Fibroblast of skin of scalp (primary cell): ENCODE results near the gene HSPB6.
A peak's percentile ranks its signal among the peaks of the same experiment; 100 is the strongest.
"Not testable (repeated sequence)": the region's sequence is repeated elsewhere in the genome, so short reads cannot be mapped to it uniquely, and the experiment has no call there.

Experiments
- DNase-seq: peaks from one replicate; pipeline ENCODE4 v3.0.0-alpha.2; 2013

Gene HSPB6

DNA sequence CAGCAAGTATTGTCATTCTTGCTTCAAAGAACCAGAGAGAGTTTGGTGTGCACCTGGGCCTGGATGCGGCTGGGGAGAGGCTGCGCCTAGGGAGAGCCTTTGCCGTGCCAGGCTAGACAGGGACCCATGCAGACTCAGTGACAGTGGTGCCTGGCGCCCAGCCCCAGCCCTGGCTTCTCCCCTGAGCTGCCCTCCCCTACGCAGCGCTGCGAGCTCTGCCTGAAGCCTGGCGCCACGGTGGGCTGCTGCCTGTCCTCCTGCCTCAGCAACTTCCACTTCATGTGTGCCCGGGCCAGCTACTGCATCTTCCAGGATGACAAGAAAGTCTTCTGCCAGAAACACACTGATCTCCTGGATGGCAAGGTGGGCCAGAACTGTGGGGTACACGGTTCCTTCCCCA lies 27.1 kb downstream of the HSPB6 start:
- no peak for DNase-seq

DNA sequence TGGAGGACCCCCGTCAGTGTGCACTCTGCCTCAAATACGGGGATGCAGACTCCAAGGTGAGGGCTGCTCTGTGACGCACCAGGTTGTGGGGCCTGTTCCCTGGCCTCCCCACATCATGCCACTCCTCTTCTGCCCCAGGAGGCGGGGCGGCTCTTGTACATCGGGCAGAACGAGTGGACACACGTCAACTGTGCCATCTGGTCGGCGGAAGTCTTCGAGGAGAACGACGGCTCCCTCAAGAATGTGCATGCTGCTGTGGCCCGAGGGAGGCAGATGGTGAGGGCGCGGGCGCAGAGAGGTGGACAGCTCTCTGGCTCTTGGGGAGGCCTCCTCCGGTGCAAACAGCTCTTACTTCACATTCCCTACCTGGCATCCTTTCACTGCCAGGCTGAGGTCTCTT lies 27.8 kb downstream of the HSPB6 start:
- DNase-seq = no peak

DNA sequence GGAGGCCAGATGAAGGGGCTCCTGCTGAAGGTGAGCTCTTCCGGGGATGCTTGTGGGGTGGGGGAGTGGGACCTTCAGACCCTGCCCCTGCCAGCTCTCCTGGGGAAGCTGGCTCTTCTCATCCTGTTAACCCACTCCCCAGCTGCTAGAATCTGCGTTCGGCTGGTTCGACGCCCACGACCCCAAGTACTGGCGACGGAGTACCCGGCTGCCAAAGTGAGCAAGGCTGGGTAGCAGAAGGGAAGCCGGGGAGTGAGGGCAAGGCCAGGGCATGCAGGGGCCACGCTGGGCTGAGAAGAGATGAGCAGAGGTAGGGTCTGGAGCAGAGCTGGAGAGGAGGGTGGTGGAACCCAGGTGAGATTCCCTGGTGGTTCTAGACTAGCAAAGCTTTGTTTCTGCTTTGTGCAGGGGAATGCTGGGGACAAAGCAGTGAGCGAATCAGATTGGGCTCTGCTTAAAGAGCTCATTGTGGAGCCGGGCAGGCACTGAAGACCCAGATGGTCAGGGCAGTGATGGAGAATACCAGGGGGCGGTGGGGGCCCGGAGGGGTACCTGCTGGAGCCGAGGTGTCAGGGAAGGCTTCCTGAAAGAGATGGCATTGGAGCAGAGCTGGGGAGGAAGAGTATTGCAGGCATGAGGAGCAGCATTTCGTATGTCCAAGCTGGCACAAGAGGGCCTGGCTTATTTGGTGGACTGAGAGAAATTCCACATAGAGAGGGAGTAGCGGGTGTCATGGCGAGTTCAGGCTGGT lies 28.7 kb downstream of the HSPB6 start:
- DNase-seq = no peak

DNA sequence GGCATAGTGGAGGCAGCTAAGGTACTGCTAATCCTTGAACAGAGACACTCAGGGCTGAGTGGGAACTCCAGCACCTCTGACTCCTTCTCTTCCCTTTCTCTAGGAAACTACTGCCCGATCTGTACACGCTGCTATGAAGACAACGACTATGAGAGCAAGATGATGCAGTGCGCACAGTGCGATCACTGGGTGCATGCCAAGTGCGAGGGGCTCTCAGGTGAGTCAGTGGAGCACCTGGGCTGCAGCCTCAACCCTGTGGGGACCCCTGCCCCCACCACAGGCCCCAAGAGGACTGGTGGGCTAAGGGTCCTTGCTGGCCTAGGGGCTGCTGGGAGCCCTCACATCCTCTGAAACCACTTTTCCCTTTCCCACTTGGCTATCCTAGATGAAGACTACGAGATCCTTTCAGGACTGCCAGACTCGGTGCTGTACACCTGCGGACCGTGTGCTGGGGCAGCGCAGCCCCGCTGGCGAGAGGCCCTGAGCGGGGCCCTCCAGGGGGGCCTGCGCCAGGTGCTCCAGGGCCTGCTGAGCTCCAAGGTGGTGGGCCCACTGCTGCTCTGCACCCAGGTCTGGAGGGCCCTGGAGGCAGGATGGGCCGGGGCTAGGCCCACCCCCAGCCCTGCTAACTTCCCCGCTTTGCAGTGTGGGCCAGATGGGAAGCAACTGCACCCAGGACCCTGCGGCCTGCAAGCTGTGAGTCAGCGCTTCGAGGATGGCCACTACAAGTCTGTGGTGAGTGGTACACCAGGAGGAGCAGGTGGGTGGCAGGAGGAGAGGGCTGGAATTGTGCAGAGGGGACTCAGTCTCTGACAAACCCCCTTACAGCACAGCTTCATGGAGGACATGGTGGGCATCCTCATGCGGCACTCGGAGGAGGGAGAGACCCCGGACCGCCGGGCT lies 29.5 kb downstream of the HSPB6 start:
- no peak for DNase-seq

DNA sequence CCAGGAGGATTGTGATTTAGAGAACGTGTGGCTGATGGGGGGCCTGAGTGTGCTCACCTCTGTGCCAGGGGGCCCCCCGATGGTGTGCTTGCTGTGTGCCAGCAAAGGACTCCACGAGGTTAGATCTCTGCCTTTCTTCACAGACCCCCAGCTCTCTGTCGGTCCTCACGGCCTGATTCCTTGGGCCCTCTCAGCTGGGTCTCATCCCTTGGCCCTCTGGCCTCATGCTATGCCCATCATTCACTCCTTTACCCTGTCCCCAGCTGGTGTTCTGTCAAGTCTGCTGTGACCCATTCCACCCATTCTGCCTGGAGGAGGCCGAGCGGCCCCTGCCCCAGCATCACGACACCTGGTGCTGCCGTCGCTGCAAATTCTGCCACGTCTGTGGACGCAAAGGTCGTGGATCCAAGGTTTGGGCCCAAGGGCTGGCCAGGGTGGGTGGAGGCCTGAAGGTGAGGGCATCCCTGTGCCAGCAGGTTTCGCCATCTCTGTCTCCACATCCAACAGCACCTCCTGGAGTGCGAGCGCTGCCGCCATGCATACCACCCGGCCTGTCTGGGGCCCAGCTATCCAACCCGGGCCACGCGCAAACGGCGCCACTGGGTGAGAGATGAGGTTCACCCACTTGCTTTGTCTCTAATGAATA lies 31.5 kb downstream of the HSPB6 start:
- DNase-seq = no peak

DNA sequence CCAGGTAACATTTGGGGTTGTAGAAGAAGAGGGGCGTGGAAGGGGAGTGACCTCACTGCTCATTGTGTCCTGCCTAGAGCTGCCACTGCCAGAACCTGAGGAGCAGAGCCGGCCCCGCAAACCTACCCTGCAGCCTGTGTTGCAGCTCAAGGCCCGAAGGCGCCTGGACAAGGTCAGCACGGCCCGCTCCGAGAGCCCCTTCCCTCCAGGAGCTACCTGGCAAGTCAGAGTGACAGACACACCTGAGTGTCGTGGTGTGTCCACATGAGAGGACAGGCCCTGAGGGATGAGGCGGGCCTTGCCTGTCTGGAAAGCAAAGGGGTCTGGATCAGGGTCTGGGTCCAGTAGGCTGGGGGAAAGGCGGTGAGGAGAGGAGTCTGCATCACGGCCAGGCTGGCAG lies 32.3 kb downstream of the HSPB6 start:
- DNase-seq = no peak

DNA sequence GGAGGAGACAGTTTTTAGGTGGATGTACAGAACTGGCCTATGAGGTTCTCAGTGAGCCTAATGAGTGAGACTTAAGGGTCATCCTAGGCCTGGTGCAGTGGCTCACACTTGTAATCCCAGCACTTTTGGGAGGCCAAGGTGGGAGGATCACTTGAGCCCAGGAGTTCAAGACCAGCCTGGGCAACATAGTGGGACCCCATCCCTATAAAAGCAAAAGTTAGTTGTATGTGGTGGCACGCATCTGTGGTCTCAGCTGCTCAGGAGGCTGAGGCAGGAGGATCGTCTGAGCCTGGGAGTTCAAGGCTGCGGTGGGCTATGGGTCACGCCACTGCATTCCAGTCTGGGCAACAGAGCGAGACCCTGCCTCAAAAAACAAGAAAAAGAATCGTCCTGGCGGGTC lies 32.7 kb downstream of the HSPB6 start:
- DNase-seq = not testable (repeated sequence)

DNA sequence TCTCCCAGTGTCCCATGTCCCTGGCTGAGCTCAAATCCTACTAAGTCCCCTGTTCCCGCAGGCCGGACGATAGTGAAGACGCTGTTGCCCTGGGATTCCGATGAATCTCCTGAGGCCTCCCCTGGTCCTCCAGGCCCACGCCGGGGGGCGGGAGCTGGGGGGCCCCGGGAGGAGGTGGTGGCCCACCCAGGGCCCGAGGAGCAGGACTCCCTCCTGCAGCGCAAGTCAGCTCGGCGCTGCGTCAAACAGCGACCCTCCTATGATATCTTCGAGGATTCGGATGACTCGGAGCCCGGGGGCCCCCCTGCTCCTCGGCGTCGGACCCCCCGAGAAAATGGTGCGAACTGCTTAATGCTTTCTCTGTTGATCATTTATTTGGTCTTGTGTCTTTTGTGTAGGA lies 33.2 kb downstream of the HSPB6 start:
- DNase-seq = no peak

DNA sequence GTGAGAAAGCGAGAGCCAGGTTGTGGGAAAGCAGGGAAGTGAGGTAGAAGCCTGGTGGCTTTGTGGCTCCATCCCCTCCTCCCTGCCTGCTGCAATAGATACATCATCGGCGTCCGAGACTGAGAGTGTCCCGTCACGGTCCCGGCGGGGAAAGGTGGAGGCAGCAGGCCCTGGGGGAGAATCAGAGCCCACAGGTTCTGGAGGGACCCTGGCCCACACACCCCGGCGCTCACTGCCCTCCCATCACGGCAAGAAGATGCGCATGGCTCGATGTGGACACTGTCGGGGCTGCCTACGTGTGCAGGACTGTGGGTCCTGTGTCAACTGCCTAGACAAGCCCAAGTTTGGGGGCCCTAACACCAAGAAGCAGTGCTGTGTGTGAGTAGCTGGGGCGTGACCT lies 33.9 kb downstream of the HSPB6 start:
- DNase-seq = no peak

DNA sequence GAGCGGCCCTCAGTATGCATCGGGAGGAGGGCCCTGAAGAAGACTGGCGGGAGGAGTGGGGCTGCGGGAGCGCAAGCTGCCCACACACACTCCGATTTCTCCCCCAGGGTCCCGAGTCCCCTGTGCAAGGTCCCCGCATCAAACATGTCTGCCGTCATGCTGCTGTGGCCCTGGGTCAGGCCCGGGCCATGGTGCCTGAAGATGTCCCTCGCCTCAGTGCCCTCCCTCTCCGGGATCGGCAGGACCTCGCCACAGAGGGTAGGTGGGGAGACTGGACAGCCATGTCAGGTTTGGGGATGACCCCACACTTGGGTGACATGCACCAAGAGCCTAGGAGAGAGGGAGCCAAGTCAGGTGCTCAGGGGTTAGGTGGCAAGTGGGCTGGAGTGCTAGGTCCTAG lies 34.4 kb downstream of the HSPB6 start:
- no peak for DNase-seq

DNA sequence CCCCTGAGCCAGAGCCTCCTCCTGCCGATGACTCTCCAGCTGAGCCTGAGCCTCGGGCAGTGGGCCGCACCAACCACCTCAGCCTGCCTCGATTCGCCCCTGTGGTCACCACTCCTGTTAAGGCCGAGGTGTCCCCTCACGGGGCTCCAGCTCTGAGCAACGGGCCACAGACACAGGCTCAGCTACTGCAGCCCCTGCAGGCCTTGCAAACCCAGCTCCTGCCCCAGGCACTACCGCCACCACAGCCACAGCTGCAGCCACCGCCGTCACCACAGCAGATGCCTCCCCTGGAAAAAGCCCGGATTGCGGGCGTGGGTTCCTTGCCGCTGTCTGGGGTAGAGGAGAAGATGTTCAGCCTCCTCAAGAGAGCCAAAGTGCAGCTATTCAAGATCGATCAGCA lies 35.5 kb downstream of the HSPB6 start:
- DNase-seq = no peak

DNA sequence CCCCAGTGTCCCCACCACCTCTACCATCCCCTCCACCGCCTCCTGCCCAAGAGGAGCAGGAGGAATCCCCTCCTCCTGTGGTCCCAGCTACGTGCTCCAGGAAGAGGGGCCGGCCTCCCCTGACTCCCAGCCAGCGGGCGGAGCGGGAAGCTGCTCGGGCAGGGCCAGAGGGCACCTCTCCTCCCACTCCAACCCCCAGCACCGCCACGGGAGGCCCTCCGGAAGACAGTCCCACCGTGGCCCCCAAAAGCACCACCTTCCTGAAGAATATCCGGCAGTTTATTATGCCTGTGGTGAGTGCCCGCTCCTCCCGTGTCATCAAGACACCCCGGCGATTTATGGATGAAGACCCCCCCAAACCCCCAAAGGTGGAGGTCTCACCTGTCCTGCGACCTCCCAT lies 36.2 kb downstream of the HSPB6 start:
- no peak for DNase-seq

DNA sequence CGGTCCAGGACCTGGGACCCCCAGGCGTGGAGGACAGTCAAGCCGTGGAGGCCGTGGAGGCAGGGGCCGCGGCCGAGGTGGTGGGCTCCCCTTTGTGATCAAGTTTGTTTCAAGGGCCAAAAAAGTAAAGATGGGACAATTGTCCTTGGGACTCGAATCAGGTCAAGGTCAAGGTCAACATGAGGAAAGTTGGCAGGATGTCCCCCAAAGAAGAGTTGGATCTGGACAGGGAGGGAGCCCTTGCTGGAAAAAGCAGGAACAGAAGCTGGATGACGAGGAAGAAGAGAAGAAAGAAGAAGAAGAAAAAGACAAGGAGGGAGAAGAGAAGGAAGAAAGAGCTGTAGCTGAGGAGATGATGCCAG lies 36.7 kb downstream of the HSPB6 start:
- DNase-seq = no peak

DNA sequence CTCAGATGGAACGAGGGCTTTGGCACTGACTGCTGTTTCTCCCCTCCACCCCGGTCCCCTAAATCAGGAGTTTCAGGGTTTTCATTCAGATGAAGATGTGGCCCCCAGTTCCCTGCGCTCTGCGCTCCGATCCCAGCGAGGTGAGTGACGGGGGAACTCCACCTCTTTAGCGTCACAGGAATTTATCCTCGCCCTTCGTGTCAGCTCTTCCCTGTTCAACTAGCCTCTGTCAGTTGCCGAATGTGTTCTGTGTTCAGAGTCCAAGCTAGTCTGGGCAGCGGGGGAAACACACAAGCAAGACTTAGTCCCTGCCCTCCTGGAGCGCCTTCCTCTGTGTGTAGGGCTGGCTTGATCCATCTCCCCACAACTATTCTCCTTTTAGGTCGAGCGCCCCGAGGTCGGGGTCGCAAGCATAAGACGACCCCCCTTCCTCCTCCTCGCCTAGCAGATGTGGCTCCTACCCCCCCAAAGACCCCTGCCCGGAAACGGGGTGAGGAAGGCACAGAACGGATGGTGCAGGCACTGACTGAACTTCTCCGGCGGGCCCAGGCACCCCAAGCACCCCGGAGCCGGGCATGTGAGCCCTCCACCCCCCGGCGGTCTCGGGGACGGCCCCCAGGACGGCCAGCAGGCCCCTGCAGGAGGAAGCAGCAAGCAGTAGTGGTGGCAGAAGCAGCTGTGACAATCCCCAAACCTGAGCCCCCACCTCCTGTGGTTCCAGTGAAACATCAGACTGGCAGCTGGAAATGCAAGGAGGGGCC lies 37.2 kb downstream of the HSPB6 start:
- DNase-seq = no peak

DNA sequence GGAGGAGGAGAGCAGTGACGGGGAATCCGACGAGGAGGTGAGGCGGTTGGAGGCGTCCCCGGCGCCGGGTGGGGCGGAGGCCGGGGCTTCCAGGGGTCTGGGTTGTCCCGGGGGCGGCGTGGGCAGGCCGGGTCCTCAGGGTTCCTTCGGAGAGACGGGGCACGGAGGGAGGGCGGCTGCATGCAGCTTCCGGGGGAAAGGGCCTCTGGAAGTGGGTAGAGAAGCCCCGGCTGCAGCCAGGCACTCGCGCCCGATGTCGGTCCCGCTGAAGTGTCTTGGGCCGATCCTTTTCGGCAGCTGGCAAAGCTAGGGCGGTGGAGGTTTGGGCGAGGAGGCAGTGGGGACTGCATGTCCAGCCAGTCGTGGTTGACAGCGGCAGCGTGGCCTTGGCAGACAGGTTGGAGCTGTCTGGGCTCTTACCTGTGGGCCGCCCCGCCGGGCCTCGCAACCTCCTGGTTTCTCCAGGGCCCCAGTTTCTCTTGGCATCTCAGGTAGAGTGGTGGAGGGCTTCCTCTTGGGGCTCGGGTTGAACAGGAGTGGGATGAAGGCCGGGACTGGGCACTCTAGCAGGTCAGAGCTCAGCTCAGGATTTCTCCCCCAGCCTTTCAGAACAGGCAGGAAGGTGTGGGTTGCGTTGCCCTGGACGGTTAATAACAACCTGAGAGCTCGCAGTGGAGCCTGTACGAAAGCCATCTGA lies 38.3 kb downstream of the HSPB6 start:
- DNase-seq = no peak

DNA sequence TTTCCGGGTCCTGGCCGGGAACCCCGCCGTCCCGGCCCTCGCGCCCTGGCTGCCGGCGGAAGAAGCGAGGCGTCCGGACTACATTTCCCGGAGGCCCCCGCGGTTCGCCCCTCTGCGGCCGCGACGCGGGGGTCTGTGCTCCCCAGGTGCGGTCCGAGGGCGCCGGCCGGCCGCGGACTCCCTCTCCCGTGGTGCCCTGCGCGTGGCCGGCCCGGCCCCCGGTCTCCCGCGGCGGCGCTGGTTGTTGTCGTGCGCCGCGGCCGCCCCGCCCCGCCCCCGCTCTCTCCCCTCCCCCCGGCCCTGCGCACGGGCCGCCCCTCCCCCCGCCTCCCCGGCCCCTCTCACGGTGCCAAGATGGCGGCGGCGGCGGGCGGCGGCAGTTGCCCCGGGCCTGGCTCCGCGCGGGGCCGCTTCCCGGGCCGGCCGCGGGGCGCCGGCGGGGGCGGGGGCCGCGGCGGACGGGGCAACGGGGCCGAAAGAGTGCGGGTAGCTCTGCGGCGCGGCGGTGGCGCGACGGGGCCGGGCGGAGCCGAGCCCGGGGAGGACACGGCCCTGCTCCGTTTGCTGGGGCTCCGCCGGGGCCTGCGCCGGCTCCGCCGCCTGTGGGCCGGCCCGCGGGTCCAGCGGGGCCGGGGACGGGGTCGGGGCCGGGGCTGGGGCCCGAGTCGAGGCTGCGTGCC lies 39.0 kb downstream of the HSPB6 start, which contains the start of gene KMT2B:
Gene KMT2B, plus strand, starts transcription at position 339 of the 680 bp plus-strand sequence. Its CDS starts 16 bp downstream, at position 355.
- peak; percentile 98 for DNase-seq

DNA sequence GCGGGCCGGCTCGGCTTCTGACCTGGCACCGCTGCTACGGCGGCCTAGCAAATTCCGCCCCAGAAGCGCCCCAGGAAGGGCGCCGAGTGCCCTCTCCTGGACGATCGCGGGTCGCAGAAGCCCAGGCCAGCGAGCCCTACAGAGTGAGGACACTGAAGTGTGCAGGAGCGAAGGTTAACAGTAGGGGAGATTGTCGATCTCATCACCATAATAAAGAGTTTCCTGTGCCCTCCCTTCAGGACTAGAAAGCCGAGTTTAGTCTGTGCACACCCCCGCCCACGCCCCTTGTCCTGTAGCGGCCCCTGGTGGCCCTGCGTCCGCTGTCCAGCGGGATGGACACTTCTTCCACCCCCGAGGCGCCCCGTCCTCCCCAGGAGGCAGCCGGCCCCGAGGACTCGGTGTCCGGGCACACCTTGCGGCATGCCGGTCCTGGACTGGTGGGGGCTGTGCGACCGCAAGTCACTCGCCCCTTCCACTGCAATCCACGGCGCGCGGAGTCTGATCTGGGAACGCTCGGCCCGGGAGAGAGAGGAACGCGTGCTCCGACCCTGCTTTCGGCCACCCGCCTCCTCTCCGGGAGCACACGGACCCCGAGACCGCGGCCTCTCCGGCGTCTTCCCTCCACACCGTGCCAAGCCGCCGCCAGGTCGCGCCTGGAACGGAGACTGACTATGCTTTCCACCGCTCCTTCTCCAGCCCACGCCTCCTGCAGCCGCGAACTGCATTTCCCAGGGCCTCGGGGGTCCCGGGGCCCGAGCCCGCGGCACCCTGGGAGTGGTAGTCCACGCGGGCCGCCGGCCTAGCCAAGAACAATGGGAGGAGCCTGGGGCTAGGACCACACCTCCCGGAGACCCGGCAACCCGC lies 39.8 kb downstream of the HSPB6 start:
- DNase-seq = peak; percentile 85

DNA sequence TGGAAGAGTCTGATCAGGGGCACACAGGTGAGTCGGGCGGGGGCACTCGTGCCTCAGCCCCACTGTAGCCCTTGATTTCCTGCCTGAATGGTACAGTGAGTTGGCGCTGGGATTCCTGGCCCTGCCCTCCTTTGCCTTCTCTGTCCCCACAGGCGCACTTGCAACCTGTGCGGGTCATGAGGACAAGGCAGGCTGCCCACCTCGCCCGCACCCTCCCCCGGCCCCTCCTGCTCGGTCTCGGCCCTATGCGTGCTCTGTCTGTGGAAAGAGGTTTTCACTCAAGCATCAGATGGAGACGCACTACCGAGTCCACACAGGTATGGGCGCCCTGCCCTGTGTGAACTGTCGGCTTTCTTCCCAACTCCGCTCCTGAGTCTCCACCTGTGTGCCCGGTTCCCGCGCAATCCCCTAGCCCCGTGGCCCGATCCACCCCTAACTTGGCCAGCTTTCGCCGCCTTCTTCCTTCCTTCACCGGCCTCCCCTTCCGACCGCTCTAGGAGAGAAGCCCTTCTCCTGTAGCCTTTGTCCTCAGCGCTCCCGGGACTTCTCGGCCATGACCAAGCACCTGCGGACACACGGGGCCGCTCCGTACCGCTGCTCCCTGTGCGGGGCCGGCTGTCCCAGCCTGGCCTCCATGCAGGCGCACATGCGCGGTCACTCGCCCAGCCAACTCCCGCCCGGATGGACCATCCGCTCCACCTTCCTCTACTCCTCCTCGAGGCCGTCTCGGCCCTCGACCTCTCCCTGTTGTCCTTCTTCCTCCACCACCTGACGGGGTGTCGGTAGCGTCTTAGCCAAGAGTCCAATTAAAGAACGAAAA lies 40.6 kb downstream of the HSPB6 start:
- no peak for DNase-seq

DNA sequence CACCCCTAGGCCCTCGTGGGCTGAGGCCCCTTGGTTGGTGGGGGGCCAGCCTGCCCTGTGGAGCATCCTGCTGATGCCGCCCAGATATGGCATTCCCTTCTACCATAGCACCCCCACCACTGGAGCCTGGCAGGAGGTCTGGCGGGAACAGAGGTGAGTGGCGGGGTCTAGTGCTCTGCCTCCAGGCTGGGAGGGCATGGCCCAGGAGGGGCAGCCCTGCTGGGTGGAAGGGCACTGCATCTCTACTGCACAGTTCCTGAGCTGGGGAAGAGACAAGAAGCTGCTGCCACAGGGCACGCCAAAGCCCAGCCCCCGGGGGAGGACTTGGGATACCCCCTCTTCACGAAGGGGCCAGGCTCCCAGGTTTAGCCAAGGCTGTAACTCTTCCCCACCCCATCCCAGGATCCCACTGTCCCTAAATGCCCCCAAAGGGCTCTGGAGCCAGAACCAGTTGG lies 41.4 kb downstream of the HSPB6 start:
- DNase-seq = no peak
